G401 (cell line): ENCODE measurements around the gene SMAD6. TPM values are rescaled to one million over a fixed set of nuclear protein-coding genes. Genes with fewer than 3 reads are reported as not detected.
"Not testable (repeated sequence)": the region's sequence is repeated elsewhere in the genome, so short reads cannot be mapped to it uniquely, and the experiment has no call there.

ENCODE experiments used
- DNase-seq: peaks from one replicate; pipeline ENCODE4 v3.0.0-alpha.2; 2015; ENCODE audit warnings: low spot score
- in situ Hi-C: cut with HindIII; loops from 2 replicates; pipeline ENCODE4 v1.10.0; 2016; ENCODE audit warnings: low sequenced_read_pairs, mixed read lengths
- total RNA-seq: library from RNA; depleted of rRNA; stranded (reverse); fragments of >200 nt; shearing (Covaris generic); gene quantifications from 2 replicates; pipeline ENCODE4 v1.2.3, GENCODE V29; 2014

SMAD6 gene
- total RNA-seq, 1 experiment from 2014 or later, result 84.0 TPM

- peak; percentile 7 for DNase-seq
- in situ Hi-C loops, result no loop called here
Observed at GRCh38 chr15:66673410-66674322, 28.4 kb upstream of the SMAD6 start.

DNA sequence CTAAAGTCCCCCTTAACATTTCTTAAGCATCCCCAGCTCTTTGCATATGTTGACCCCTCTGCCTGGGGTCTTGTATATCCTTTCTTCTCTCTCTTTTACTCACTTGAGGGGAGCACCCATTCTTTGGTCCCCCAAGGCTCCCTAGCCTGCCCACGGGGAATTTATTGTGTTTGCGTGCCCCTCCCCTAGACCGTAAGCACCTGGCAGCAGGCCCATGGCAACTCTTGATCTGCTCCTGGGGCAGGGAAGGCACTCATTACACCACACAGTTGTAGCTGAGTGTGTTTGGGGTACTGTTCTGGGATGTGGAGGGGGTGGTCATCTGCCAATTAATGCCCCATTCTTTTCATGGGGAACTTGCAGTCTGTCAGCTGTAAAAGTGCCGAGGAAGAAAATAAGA, 27.3 kb upstream of the SMAD6 start:
- in situ Hi-C loops, result no loop called here
- DNase-seq, result no peak

- in situ Hi-C loops, result no loop called here
- no peak for DNase-seq
Observed at GRCh38 chr15:66675446-66675845, 26.6 kb upstream of the SMAD6 start.

GRCh38 chr15:66677336-66677735, 24.7 kb upstream of the SMAD6 start:
- in situ Hi-C loops, result no loop called here
- no peak for DNase-seq

DNA sequence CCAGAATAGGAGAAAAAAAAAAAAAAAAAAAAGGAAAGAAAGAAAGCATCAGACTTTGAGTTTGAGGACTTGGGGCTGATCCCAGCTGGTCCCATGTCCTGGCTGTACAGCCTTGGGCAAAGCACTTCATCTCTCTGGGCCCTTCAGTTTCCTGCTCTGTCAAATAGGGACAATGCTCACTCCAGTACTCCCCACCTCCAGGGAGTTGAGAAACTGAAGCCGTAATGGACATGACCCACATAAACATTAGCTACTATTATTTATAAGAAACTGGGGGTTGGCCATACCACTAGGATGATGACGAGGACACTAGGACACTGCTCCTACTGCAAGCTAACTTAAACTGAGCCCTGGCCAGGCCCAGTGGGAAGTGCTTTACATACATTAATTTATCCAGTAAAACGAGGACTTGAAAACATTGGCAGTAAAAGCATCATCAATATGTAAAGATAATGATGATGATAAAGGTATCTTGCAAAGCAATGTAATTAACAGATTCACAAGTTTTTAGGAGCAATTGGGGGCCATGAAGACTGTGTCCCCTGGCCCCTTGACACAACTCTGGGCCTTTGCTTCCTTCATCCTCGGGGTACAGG, 22.9 kb upstream of the SMAD6 start:
- no peak for DNase-seq
- in situ Hi-C loops, result no loop called here

GRCh38 chr15:66679657-66680108, 22.4 kb upstream of the SMAD6 start:
- in situ Hi-C loops, result no loop called here
- no peak for DNase-seq

GRCh38 chr15:66680502-66680901, 21.5 kb upstream of the SMAD6 start:
- in situ Hi-C loops, result no loop called here
- no peak for DNase-seq

- DNase-seq, result no peak
- in situ Hi-C loops, result no loop called here
Observed at GRCh38 chr15:66681395-66681794, 20.6 kb upstream of the SMAD6 start.

- in situ Hi-C loops, result no loop called here
- DNase-seq, result no peak
Observed at GRCh38 chr15:66682246-66682645, 19.8 kb upstream of the SMAD6 start.

DNA sequence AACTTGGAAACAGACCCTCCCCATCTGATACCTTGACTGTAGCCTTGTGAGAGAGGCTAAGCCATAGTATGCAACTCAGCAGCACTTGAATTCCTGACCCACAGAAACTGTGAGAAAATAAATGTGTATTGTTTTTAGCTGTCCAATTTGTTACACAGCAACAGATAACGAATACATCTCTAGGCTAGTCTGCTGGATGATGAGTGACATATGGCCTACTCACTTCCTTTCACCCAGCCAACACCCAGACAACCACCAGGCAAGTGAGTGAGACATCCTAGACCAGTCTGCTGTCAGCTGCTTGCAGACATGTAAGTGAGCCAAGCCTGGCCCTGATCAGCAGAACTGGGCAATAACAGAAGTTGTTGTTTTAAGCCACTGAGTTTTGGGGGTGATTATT, 19.2 kb upstream of the SMAD6 start:
- DNase-seq, result no peak
- in situ Hi-C loops, result no loop called here

GRCh38 chr15:66684136-66684681, 17.8 kb upstream of the SMAD6 start:
- in situ Hi-C loops, result no loop called here
- no peak for DNase-seq

DNA sequence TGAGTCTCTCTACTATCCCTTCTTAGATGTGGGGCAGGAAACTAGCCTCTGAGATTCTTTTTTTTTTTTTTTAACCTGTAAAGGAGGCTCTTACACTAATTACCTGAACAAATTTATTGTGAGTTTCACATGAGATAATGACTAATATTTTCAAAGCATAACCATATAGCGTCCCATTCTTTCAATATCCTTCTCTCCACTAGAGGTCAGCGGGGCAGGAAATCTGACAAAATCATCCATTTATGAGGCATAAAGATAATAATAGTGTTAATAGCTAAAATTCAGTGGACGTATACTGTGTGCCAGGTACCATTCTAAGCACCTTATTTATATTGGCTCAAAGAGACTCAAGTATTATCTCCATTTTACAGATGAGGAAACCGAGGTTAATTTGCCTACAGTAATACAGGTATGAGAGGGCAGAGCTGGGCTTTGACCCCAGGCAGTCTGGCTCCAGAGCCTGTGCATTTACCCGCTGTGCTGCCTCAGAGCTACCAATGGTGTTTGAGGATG, 16.3 kb upstream of the SMAD6 start:
- in situ Hi-C loops, result no loop called here
- DNase-seq, result no peak

DNA sequence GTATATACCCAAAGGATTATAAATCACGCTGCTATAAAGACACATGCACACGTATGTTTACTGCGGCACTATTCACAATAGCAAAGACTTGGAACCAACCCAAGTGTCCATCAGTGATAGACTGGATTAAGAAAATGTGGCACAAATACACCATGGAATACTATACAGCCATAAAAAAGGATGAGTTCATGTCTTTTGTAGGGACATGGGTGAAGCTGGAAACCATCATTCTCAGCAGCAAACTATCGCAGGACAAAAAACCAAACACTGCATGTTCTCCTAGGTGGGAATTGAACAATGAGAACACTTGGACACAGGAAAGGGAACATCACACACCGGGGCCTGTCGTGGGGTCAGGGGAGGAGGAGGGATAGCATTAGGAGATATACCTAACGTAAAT, 11.1 kb upstream of the SMAD6 start:
- in situ Hi-C loops, DNase-seq: not testable (repeated sequence)

- in situ Hi-C loops, result no loop called here
- DNase-seq, result no peak
Observed at GRCh38 chr15:66691727-66692126, 10.3 kb upstream of the SMAD6 start.

DNA sequence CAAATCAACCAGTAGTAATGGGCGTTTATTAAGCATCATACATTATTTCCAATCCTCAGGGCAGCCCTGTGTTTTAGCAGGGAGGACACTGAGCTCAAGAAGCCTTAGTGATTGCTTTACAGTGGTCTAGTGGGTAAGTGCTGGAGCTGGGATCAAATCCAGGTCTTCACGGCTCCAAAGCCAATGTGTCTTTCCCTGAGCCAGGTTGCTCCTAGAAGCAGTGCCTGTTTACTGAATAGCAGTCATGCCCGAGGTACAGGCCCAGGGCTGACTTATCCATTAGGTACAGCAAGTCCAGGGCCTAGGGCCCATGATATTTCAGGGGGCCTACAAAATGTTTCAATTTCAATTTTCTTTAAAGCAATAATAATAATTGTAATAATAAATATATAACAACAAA, 9.6 kb upstream of the SMAD6 start:
- in situ Hi-C loops, result no loop called here
- DNase-seq, result no peak

- DNase-seq, result no peak
- in situ Hi-C loops, result no loop called here
Observed at GRCh38 chr15:66692808-66693596, 9.0 kb upstream of the SMAD6 start.

DNA sequence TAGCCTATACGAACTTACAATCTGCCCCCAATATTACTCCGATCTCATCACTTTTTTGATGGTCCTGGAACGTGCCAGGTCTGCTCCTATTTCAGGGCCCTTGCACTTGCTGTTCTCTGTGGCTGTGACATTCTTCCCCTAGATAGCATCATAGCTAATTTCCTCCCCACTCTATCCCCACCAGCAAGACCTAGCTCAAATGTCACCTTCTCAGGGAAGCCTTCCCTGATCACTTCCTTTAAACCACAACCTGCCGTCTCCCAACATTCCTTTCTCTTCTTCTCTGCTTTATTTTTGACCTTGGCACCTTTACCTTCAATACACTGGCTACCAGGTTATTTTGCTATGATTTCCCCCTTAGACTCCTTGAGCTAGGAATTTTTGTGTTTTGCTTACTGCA, 5.3 kb upstream of the SMAD6 start:
- in situ Hi-C loops, result no loop called here

DNA sequence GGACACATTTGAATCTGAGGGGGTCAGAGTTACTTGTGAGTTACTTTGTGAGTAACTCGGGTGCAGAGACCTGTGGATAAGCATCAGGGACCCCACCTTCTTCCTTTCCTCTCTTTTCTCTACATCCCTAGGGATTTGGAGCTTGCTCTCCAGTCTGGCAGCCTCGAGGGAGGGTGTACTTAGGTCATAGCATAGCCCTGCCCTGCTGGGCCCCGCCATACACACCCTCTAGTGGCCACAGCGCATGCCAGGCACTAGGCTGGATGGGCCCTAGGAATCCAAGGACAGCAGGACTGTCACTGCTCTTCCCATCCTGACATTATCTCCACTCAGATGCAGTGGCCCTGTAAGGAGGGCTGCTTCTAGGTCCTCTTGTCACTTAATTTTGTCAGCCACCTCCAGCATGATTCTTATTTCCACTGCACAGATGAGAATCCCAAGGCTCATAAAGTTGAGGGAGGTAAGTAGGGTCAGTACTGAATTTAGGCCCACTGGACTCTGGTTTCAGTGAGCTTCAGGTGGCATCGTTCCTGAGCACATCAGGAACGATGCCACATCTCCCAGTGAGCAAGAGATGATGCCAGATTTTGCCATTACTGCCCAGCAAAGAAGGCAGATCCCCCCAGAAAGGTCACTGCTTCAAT, 3.6 kb upstream of the SMAD6 start:
- peak; percentile 47 for DNase-seq
- in situ Hi-C loops, result no loop called here

More for the DNA sequence above, 5.3 kb upstream of the SMAD6 start:
- DNase-seq, result no peak

GRCh38 chr15:66698971-66699370, 3.1 kb upstream of the SMAD6 start:
- no peak for DNase-seq
- in situ Hi-C loops, result no loop called here
